GM23248 (cell line): ENCODE data around the gene RAD51C. TPM values are rescaled to one million over a fixed set of nuclear protein-coding genes. Genes with fewer than 3 reads are reported as not detected.
"Not testable (repeated sequence)": the region's sequence is repeated elsewhere in the genome, so short reads cannot be mapped to it uniquely, and the experiment has no call there.

ENCODE experiments used
- DNase-seq: peaks from one replicate; pipeline ENCODE4 v3.0.0-alpha.2; 2015
- H2AFZ ChIP-seq: fragments of 200-600 bp; sonication (generic); 2 replicates; pipeline ENCODE4 v1.6.1; 2016; ENCODE audit warnings: antibody characterized with exemption
- H3F3A ChIP-seq: fragments of 200-600 bp; sonication (generic); 2 replicates; pipeline ENCODE4 v1.6.1; 2016; ENCODE audit warnings: mild to moderate bottlenecking, antibody characterized with exemption, mixed run types; ENCODE audit not compliant: insufficient read depth
- H3K27ac ChIP-seq: fragments of 200-600 bp; sonication (generic); 2 replicates; pipeline ENCODE4 v1.5.1; 2016; ENCODE audit warnings: mild to moderate bottlenecking
- H3K27me3 ChIP-seq: fragments of 200-600 bp; sonication (generic); replicated peaks from 2 replicates; pipeline ENCODE4 v1.6.1; 2016; ENCODE audit warnings: mild to moderate bottlenecking; ENCODE audit not compliant: insufficient read depth
- H3K36me3 ChIP-seq: fragments of 200-600 bp; sonication (generic); 2 replicates; pipeline ENCODE4 v1.6.1; 2016; ENCODE audit warnings: low read depth, mild to moderate bottlenecking
- H3K4me1 ChIP-seq: fragments of 200-600 bp; sonication (generic); 2 replicates; pipeline ENCODE4 v1.6.1; 2016; ENCODE audit warnings: mild to moderate bottlenecking; ENCODE audit not compliant: insufficient read depth
- H3K4me2 ChIP-seq: fragments of 200-600 bp; sonication (generic); one replicate; pipeline ENCODE4 v1.6.1; 2016; ENCODE audit warnings: mild to moderate bottlenecking; ENCODE audit not compliant: unreplicated experiment
- H3K4me3 ChIP-seq: fragments of 200-600 bp; sonication (generic); 2 replicates; pipeline ENCODE4 v1.5.1; 2016; ENCODE audit warnings: mild to moderate bottlenecking
- H3K79me2 ChIP-seq: fragments of 200-600 bp; sonication (generic); 2 replicates; pipeline ENCODE4 v1.6.1; 2016; ENCODE audit warnings: mild to moderate bottlenecking; ENCODE audit not compliant: insufficient read depth
- H3K9ac ChIP-seq: fragments of 200-600 bp; sonication (generic); 2 replicates; pipeline ENCODE4 v1.6.1; 2016; ENCODE audit warnings: mild to moderate bottlenecking
- H3K9me2 ChIP-seq: fragments of 200-600 bp; sonication (generic); 2 replicates; pipeline ENCODE4 v1.6.1; 2016; ENCODE audit warnings: mixed run types, mild to moderate bottlenecking, moderate library complexity; ENCODE audit not compliant: insufficient read depth
- H3K9me3 ChIP-seq: fragments of 200-600 bp; sonication (generic); one replicate; pipeline ENCODE4 v1.6.1; 2017; ENCODE audit warnings: low read depth
- H4K20me1 ChIP-seq: fragments of 200-600 bp; sonication (generic); 2 replicates; pipeline ENCODE4 v1.6.0; 2016; ENCODE audit not compliant: insufficient read depth
- EZH2 ChIP-seq: fragments of 200-600 bp; sonication (generic); IDR thresholded peaks from 2 replicates; pipeline ENCODE4 v1.6.1; 2018; ENCODE audit warnings: antibody characterized with exemption, mild to moderate bottlenecking; ENCODE audit not compliant: insufficient read depth, poor library complexity, severe bottlenecking
- EZH2phosphoT487 ChIP-seq: fragments of 200-600 bp; sonication (generic); IDR thresholded peaks from 2 replicates; pipeline ENCODE4 v1.6.1; 2018; ENCODE audit warnings: antibody characterized with exemption, moderate library complexity, mild to moderate bottlenecking, low read depth; ENCODE audit not compliant: insufficient read depth
- WGBS, 2 experiments: methylation state at CpG; one replicate each; pipeline ENCODE4 v1.1.6; 2015 to 2017; ENCODE audit warnings: low lambda C conversion rate in 2 of 2, low coverage in 1 of 2; ENCODE audit errors: missing lambda C conversion rate in 2 of 2; 5-methylcytosine and 5-hydroxymethylcytosine counted together
- in situ Hi-C: fragments of 300-500 bp; cut with MboI; formaldehyde crosslinking; loops from 2 replicates; pipeline ENCODE4 v1.15.0; 2020
- polyA plus RNA-seq: library from polyadenylated mRNA; unstranded; fragments of >200 nt; fragmentation: Nextera tagmentation; extraction: Ambion mirVana; gene quantifications from 2 replicates; pipeline ENCODE4 v1.2.1, GENCODE V29; 2016
- small RNA-seq: library from RNA; depleted of rRNA; stranded (forward); fragments of <200 nt; gene quantifications from one replicate; pipeline ENCODE3, GENCODE V24; 2014; ENCODE audit warnings: low read depth, low replicate concordance
- total RNA-seq: library from RNA; depleted of rRNA; stranded (reverse); fragments of >200 nt; shearing (Covaris generic); gene quantifications from 2 replicates; pipeline ENCODE4 v1.2.3, GENCODE V29; 2014; rRNA removed

RAD51C gene
- total and polyA plus RNA-seq, 2 experiments from 2014 or later, result 17.2 to 40.2 TPM

DNA sequence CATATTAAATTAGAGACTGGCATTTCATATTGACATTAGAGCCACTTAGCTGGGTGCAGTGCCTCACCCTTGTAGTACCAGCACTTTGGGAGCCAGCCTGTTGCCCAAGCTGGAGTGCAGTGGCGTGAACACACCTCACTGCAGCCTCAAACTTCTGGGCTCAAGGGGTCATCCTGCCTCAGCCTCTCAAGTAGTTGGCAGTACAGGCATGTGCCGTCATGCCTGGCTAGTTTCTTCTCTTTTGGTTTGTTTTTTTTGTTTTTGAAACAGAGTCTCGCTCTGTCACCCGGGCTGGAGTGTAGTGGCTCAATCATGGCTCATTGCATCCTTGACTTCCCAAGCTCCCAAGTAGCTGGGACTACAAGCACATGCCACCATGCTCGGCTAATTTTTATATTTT lies 72.0 kb downstream of the RAD51C start:
- Histone ChIP-seq H4K20me1 (no peaks in the 10 kb centered on the region), H3K9ac (no peak overlapping the region), H3K36me3 (no peaks in the 10 kb centered on the region), H3K27ac (no peak overlapping the region), H3K9me3 (no peaks in the 10 kb centered on the region), H3K4me2 (no peak overlapping the region), H3K27me3 (peaks cover 28% of the 10 kb centered on the region), H3K4me3 (no peak overlapping the region), H2AFZ (no peak overlapping the region), H3K4me1 (no peaks in the 10 kb centered on the region), H3K9me2 (no peaks in the 10 kb centered on the region), H3F3A (no peaks in the 10 kb centered on the region), H3K79me2 (no peaks in the 10 kb centered on the region)
- WGBS, 2 experiments, result 45 to 58% methylated on average over 5 of the region's 5 CpGs
- DNase-seq, result no peak
- in situ Hi-C loops, result no loop called here
- TF ChIP-seq EZH2 (no peak), EZH2phosphoT487 (no peak)

DNA sequence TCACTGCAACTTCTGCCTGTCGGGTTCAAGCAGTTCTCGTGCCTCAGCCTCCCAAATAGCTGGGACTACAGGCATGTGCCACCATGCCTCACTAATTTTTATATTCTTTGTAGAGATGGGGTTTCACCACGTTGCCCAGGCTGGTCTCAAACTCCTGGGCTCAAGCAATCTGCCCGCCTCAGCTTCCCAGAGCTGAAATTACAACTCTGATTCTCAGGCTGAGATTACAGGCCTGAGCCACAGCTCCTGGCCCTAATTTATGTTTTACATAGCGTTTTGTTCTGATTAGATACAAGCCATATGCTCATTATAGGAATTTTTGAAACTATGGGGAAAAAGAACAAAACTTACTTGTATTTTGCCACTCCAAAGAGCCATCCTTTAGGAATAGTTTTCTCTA lies 86.1 kb downstream of the RAD51C start:
- H3K27me3 ChIP-seq, H3F3A ChIP-seq, H3K9me2 ChIP-seq, H4K20me1 ChIP-seq, in situ Hi-C loops, H3K27ac ChIP-seq, H3K79me2 ChIP-seq, H2AFZ ChIP-seq, H3K4me1 ChIP-seq, H3K9ac ChIP-seq, H3K4me3 ChIP-seq, H3K9me3 ChIP-seq, H3K4me2 ChIP-seq, H3K36me3 ChIP-seq, DNase-seq: not testable (repeated sequence)
- 41 to 51% methylated on average over 5 of the region's 5 CpGs for WGBS, 2 experiments

DNA sequence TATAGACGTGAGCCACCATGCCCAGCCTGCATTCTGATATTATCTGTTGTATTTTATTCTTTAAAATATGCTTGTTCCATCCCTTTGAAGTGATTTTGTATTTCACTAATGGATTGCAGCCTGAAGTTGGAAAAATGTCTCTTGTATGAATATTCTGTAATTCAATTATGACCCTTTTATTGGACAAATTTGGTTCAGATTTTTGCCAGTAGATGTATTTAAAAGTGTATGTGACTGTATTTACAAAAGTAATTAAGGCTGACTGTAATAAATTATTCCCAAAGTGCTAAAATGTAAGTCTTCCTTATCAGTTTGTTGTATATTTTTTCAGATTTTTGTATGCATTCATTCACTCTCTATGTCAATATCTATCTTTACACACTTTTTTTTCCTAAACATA lies 87.0 kb downstream of the RAD51C start:
- 9 to 14% methylated on average over 1 of the region's 1 CpG for WGBS, 2 experiments
- Histone ChIP-seq H3F3A (no peaks in the 10 kb centered on the region), H3K27me3 (no peaks in the 10 kb centered on the region), H3K36me3 (no peaks in the 10 kb centered on the region), H4K20me1 (no peaks in the 10 kb centered on the region), H3K9me3 (no peaks in the 10 kb centered on the region), H3K4me3 (no peak overlapping the region), H3K79me2 (no peaks in the 10 kb centered on the region), H3K9ac (no peak overlapping the region), H3K4me2 (no peak overlapping the region), H2AFZ (no peak overlapping the region), H3K4me1 (no peaks in the 10 kb centered on the region), H3K9me2 (no peaks in the 10 kb centered on the region), H3K27ac (no peak overlapping the region)
- in situ Hi-C loops, result no loop called here
- no peak for DNase-seq
- TF ChIP-seq EZH2phosphoT487, result no peak
- TF ChIP-seq EZH2, result no peak

DNA sequence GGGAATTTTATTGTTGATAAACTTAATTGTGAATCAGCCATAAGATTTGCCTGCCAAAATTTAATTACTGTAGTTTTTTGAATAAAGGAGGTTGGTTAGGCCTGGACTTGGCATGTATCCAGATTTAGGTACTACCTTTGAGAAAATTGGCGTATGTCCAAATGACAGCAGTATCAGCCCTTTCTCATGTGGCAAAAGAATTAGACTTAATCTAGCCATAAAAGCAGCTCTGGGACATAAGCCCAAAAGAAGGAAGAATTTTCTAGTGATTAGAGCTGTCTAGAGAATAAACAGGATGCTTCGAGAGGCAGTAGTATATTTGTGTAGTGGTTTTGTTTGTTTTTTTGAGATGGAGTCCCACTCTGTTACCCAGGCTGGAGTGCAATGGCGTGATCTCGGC lies 91.0 kb downstream of the RAD51C start:
- Histone ChIP-seq H3K9me3 (no peaks in the 10 kb centered on the region), H3F3A (peaks cover 12% of the 10 kb centered on the region), H3K4me2 (no peak overlapping the region), H3K79me2 (no peaks in the 10 kb centered on the region), H3K4me1 (peaks cover 19% of the 10 kb centered on the region), H4K20me1 (no peaks in the 10 kb centered on the region), H2AFZ (no peak overlapping the region), H3K9me2 (no peaks in the 10 kb centered on the region), H3K27me3 (no peaks in the 10 kb centered on the region), H3K4me3 (no peak overlapping the region), H3K9ac (no peak overlapping the region), H3K36me3 (no peaks in the 10 kb centered on the region), H3K27ac (no peak overlapping the region)
- no peak for TF ChIP-seq EZH2phosphoT487
- 69% methylated on average over 4 of the region's 4 CpGs for WGBS, 2 experiments
- peak; percentile 6 for DNase-seq
- in situ Hi-C loops, result no loop called here

DNA sequence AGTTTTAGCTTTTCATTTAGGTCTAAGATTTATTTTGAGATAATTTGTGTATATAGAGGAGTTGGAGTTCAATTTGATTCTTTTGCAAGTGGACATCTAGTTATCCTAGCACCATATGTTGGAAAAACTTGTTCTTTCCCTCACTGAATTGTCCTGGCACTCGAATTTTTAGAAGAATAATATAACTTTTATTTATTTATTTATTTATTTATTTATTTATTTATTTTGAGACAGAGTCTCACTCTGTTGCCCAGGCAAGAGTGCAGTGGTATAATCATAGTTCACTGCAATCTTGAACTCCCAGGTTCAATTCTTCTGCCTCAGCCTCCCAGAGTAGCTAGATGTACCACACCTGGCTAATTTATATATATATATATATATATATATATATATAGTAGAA lies 92.7 kb downstream of the RAD51C start:
- H3K27ac ChIP-seq, result no peak overlapping the region
- peaks cover 12% of the 10 kb centered on the region for H3F3A ChIP-seq
- no peaks in the 10 kb centered on the region for H3K36me3 ChIP-seq
- no peak overlapping the region for H3K9ac ChIP-seq
- H3K4me2 ChIP-seq, result no peak overlapping the region
- peaks cover 19% of the 10 kb centered on the region for H3K4me1 ChIP-seq
- H4K20me1 ChIP-seq, result no peaks in the 10 kb centered on the region
- no peaks in the 10 kb centered on the region for H3K9me3 ChIP-seq
- TF ChIP-seq EZH2phosphoT487 (no peak), EZH2 (no peak)
- no peaks in the 10 kb centered on the region for H3K27me3 ChIP-seq
- no peaks in the 10 kb centered on the region for H3K79me2 ChIP-seq
- DNase-seq, result no peak
- H2AFZ ChIP-seq, result no peak overlapping the region
- no peaks in the 10 kb centered on the region for H3K9me2 ChIP-seq
- no peak overlapping the region for H3K4me3 ChIP-seq
- 37 to 67% methylated on average over 1 of the region's 1 CpG for WGBS, 2 experiments
- in situ Hi-C loops, result no loop called here

Small RNAs within 50 kb of the gene (small RNA-seq; reads per million reads assigned to genes)
- gene AC011195.1, result not detected
- gene AC025521.1, result not detected
- not detected for gene RF00017
- not detected for gene RNU1-108P
- not detected for gene RNU1-52P
- not detected for gene RNU1-85P

Other genes starting within 250 kb of the RAD51C start
- not detected in 2 replicates for gene HSF5, start 204.2 kb upstream of the RAD51C start, total RNA-seq
- not detected in 2 replicates for gene HSF5, start 204.2 kb upstream of the RAD51C start, polyA plus RNA-seq
- 19.6 and 20.4 TPM in 2 replicates for gene MTMR4, start 178.0 kb upstream of the RAD51C start, total RNA-seq
- 8.0 and 8.2 TPM in 2 replicates for gene MTMR4, start 178.0 kb upstream of the RAD51C start, polyA plus RNA-seq
- not detected in 2 replicates for gene TEX14, start 557 bp upstream of the RAD51C start, total RNA-seq
- gene TEX14, start 557 bp upstream of the RAD51C start, polyA plus RNA-seq, result 0.15 TPM in 1 of 2 replicates, not detected in the other
- not detected in 2 replicates for gene PPM1E, start 63.3 kb downstream of the RAD51C start, total RNA-seq
- 0.03 TPM in 1 of 2 replicates, not detected in the other for gene PPM1E, start 63.3 kb downstream of the RAD51C start, polyA plus RNA-seq